Measurements from ENCODE around the gene RHOF.

DNA sequence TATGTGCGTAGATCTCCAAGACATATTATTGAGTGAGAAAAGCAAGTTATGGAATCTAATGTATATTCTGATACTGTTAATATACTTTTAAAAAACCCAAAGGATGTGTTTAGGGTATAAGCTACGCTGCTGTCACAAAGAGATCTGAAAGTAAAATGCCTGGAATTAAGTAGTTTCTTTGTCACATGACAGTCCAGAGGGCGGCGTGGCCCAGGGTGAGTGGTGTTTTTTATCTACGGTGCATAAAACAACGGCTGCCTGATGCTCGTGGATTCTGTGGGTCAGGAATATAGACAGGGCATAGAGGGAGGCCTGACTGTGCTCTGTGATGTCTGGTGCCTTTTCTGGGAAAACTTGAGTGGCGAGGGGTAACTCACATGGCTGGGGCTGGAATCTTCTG lies 59.6 kb downstream of the RHOF start:
- TF ChIP-seq JARID2 (CRISPR knock-in tag; IDR thresholded peaks at IDR 0.05; ENCODE audit: insufficient replicate concordance), result no peak
- TF ChIP-seq NR2F6 (IDR thresholded peaks at IDR 0.05), result no peak
- TF ChIP-seq NR2F6 (CRISPR knock-in tag; IDR thresholded peaks at IDR 0.05), result no peak
- TF ChIP-seq ESRRA (CRISPR knock-in tag; IDR thresholded peaks at IDR 0.05; ENCODE audit: low read depth), result no peak
- TF ChIP-seq TAF1 (CRISPR knock-in tag; IDR thresholded peaks at IDR 0.05), result no peak
- TF ChIP-seq, protein P1, sequence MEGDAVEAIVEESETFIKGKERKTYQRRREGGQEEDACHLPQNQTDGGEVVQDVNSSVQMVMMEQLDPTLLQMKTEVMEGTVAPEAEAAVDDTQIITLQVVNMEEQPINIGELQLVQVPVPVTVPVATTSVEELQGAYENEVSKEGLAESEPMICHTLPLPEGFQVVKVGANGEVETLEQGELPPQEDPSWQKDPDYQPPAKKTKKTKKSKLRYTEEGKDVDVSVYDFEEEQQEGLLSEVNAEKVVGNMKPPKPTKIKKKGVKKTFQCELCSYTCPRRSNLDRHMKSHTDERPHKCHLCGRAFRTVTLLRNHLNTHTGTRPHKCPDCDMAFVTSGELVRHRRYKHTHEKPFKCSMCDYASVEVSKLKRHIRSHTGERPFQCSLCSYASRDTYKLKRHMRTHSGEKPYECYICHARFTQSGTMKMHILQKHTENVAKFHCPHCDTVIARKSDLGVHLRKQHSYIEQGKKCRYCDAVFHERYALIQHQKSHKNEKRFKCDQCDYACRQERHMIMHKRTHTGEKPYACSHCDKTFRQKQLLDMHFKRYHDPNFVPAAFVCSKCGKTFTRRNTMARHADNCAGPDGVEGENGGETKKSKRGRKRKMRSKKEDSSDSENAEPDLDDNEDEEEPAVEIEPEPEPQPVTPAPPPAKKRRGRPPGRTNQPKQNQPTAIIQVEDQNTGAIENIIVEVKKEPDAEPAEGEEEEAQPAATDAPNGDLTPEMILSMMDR (CRISPR knock-in tag; IDR thresholded peaks at IDR 0.05), result no peak
- no peak for TF ChIP-seq ZBTB38 (CRISPR knock-in tag; IDR thresholded peaks at IDR 0.05)
- TF ChIP-seq MAFF (IDR thresholded peaks at IDR 0.05; ENCODE audit: low read depth, low read length), result no peak
- TF ChIP-seq, protein P2, sequence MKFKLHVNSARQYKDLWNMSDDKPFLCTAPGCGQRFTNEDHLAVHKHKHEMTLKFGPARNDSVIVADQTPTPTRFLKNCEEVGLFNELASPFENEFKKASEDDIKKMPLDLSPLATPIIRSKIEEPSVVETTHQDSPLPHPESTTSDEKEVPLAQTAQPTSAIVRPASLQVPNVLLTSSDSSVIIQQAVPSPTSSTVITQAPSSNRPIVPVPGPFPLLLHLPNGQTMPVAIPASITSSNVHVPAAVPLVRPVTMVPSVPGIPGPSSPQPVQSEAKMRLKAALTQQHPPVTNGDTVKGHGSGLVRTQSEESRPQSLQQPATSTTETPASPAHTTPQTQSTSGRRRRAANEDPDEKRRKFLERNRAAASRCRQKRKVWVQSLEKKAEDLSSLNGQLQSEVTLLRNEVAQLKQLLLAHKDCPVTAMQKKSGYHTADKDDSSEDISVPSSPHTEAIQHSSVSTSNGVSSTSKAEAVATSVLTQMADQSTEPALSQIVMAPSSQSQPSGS (CRISPR knock-in tag; IDR thresholded peaks at IDR 0.05), result no peak
- TF ChIP-seq, protein P3, sequence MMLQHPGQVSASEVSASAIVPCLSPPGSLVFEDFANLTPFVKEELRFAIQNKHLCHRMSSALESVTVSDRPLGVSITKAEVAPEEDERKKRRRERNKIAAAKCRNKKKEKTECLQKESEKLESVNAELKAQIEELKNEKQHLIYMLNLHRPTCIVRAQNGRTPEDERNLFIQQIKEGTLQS (CRISPR knock-in tag; IDR thresholded peaks at IDR 0.05), result no peak
- no peak for TF ChIP-seq FOXM1 (CRISPR knock-in tag; IDR thresholded peaks at IDR 0.05)
- TF ChIP-seq POLR2AphosphoS5 (IDR thresholded peaks at IDR 0.05; ENCODE audit: low read depth, low read length), result no peak
- TF ChIP-seq TEAD3 (CRISPR knock-in tag; optimal IDR thresholded peaks at IDR 0.05; ENCODE audit: borderline replicate concordance), result no peak

All from HepG2 (cell line).